Activated naive CD4-positive, alpha-beta T cell (primary cell): ENCODE data around the gene SYPL1.

Source experiments
- DNase-seq, 4 experiments: peaks; one replicate each; lab custom pipeline; 2025; lab: John Stamatoyannopoulos, UW

SYPL1 gene

DNA sequence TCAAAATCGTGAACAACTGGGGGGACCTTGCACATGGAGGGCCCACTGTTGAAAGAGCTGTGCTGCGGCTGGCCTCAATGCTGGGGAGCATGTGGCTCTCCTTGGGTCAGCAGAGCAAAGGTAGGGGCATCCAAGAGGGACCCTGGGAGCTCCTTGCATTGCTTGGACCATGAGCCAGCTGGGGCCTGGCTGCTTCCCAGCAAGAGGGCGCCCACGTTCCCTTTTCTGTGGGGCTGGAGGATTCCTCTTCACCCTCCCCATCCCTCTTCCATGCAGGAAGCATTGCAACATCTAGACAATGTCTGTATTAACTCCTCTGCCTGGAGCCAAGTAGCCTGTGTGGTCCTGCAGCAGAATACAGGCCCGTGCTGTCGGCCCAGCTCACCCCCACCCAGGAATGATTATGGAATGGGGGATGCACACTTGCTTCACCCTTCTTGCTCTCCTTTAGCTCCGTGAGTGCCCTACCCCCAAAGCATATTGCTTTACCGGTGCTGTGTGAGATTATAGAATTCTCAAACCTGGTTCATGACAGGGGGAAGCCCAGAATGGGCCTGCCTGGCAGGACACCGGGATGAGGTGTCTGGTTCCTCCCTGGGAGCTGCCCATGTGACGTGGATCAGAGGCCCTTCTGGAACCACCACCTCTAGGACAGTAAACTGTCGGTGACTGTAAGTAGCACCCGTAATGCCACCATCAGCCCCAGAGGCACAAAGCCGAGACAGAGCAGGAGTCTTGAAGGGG is 61.9 kb downstream of the SYPL1 start:
- no peak for DNase-seq

- DNase-seq, result no peak
These were observed 62.9 kb downstream of the SYPL1 start for GRCh38 chr7:106049139-106049752.

DNA sequence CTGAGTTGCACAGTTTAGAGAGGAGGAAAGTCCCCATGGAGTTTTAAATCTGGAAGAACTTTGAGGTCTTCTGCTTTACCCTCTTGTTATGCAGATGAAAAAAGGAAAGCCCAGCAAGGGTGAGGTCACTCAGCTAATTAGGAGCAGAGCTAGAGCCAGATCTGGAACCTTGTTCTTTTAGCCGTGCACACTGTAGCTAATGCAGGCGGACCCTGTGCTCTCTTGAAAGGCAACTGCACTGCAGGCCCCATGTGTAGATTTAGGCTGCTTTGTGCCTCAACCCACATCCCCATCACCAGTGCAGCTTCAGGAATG is 63.4 kb downstream of the SYPL1 start:
- DNase-seq, result no peak

DNA sequence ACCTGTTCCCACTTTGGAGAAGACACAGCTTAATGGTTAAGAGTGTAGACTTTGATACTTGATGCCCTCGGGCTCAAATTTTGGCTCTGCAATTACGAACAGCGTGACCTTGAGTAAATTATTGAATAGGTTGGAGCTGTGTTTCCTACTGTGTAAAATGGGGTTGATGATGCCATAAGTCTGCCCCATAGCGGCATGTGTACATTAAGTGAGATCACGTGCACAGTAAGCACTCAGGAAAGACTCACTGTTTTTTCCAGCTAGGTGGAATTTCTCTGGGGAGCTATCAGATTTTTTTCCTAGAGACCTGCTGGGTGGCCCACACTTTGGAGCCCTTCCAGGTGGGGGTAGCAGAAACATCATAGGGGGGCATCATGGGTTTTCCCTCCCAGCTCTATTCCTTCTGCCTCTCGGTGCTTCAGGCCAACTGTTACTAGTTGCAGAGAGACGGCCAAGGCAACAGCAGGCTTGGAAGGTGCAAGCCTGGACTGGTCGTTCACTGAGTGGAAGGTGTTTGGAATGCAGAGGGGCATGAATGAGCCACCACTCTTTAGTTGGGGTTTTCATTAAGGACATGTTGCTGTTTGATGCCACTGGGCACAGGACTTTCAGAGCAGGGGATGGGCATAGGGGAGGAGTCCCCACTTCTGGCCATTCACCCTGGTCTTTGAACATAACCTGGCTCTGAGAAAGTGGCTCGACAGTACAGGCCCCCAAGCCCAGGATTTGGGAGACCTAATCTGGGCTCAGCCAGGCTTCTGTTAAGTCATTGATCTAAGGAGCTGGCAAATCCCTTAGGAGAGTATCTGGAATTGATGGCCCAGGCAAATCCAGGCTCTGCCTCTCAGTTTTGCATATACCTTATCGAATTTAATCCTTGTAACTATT is 64.0 kb downstream of the SYPL1 start:
- no peak for DNase-seq

GRCh38 chr7:106047184-106047583 is 64.9 kb downstream of the SYPL1 start:
- no peak for DNase-seq

DNA sequence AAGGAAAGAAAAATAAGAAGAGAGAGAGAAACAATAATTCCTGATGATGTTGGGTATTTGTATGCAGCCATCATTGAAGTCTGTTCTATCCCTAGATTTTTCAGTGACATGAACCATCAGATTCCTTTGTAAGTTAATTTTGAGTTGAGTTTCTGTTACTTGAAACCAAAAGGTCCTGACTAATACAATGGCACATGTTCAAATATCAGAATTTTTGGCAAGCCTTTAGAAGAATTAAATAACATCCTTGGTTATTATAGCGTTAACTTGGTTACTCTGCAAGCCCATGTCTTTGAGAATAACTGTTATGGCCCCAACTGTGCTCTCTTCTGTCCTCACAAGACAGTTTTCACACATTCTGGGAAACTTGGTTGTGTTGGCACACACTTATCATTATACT is 66.5 kb downstream of the SYPL1 start:
- no peak for DNase-seq

GRCh38 chr7:106045139-106045538 is 67.0 kb downstream of the SYPL1 start:
- no peak for DNase-seq

- no peak for DNase-seq
These were observed 69.9 kb downstream of the SYPL1 start for GRCh38 chr7:106042196-106042611.

DNA sequence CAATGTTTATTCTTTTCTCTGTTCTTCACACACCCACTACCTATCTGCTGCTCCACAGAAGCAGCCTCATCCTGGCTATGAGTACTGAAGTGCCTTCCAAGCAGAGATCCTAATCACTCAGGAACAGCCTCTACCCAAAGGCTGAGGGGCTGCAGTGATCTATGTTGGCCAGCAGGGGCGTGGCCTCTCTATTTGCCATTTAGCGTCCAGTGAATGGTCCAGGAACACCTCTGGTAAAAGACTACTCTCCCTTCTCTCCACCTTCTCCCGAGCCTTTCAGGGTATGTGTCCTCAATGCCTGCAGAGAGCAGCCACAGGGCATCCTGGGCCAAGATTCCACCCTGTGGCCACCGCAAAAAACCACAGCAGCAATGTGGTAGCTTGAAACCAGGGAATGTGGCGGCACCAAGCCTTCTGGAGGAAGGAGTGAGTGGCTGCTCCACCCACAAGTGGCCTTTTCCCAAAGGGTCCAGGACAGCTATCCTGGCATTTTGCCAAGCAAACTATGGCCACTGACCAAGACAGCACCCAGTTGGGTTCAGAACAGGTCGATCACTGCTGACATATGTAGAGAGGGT is 70.9 kb downstream of the SYPL1 start:
- no peak for DNase-seq
